Effector CD4-positive, alpha-beta T cell (primary cell): ENCODE results near the gene ERMN.
"Not testable (repeated sequence)": the region's sequence is repeated elsewhere in the genome, so short reads cannot be mapped to it uniquely, and the experiment has no call there.

ENCODE experiments used
- DNase-seq: peaks from one replicate; pipeline ENCODE4 v3.0.0-alpha.2; 2020
- total RNA-seq: gene quantifications from one replicate; lab custom pipeline; 2026; lab: John Stamatoyannopoulos, UW

The ERMN gene, protein sequence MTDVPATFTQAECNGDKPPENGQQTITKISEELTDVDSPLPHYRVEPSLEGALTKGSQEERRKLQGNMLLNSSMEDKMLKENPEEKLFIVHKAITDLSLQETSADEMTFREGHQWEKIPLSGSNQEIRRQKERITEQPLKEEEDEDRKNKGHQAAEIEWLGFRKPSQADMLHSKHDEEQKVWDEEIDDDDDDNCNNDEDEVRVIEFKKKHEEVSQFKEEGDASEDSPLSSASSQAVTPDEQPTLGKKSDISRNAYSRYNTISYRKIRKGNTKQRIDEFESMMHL
- total RNA-seq: 13.9 reads per million, percentile 39 among the genes with 10 or more reads in this experiment

DNA sequence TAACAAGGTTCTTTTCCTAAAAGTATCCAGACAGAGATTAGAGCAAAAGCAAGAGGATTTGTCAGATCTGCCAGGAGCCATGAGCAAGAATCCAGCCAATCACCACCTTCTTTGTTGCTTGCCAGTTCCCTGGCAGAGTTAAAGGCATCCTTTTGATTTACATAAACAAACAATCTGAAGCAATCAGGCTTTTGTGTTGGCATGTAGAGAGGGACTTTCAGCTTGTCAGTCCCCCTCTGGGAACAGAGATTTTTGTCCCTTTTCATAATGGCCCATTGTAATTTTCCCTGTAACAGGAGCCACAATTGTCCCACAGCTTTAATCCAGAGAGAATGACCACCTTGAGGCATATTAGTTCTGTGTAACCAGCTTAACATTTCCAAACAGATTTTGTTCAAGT, at the start of gene ERMN:
Gene ERMN, minus strand, starts transcription at position 39 of the 400 bp plus-strand sequence. CDS start 182 bp downstream, outside the sequence.
- DNase-seq: no peak

DNA sequence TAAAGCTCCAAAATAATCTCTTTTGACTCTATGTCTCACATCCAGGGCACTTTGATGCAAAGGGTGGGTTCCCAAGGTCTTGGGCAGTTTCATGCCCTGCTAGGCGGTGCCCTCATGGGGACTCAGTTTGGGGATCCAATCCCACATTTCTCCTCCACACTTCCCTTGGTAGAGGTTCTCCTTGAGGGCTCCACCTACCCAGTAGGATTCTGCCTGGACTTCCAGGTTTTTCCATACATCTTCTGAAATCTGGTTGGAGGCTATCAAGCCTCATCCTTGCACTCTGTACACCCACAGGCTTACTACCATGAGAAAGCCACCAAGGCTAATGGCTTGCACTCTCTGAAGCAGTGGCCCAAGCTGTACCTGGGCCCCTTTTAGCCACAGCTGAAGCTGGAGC, 49.8 kb upstream of the ERMN start:
- no peak for DNase-seq

DNA sequence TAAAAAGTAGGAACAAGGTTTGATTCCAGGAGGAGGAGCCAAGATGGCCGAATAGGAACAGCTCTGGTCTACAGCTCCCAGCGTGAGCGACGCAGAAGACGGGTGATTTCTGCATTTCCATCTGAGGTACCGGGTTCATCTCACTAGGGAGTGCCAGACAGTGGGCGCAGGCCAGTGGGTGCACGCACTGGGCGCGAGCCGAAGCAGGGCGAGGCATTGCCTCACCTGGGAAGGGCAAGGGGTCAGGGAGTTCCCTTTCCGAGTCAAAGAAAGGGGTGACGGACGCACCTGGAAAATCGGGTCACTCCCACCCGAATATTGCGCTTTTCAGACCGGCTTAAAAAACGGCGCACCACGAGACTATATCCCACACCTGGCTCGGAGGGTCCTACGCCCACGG, 42.9 kb upstream of the ERMN start:
- DNase-seq: not testable (repeated sequence)

DNA sequence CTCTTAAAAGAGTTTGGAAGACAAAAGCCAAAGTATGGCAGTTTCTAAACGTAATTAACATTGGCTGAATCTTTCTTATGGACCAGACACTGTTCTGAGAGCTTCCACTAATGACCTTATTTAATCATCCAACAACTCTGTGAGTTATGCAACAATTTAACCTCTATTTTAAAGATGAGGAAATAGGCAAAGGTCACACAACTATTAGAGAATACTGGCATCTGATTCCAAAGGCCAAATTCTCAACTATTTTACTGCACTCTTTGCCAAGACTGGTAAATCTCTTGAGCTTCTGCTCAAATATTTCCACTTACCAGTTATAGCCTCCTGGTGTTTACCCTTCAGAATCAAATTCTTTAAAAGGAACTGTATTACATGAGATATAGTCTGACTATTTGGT, 42.1 kb upstream of the ERMN start:
- no peak for DNase-seq

DNA sequence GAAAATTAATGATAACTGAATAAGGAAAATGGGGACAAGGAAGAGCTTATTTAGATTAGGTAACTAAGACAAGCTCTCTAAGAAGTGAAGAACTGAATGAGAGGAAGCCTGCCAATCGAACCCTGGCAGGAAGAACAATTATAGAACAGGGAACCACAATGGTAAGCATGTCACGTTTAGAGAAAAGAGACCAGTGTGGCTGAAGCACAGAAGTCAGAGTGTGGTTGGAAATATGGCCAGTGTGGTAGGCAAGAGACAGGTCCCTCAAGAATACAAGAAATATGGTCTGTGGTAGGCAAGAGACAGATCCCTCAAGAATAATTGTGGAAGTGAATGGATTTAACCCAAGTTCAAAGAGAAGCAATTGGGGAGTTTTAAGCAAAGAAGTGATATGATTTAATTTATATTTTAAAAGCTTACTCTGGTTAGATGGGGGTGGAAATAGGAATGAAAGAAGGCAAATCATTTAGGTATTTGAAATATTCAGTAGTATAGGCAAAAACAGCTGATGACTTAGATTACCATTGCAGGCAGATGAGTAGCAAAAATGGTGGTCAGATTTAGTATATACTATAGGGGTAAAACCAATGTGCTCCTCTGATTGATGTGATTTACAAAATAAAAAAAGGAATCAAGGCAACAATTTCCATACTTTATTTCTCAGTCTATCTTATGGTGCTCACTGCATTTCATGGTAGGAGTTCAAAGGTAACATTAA, 38.8 kb upstream of the ERMN start:
- no peak for DNase-seq

DNA sequence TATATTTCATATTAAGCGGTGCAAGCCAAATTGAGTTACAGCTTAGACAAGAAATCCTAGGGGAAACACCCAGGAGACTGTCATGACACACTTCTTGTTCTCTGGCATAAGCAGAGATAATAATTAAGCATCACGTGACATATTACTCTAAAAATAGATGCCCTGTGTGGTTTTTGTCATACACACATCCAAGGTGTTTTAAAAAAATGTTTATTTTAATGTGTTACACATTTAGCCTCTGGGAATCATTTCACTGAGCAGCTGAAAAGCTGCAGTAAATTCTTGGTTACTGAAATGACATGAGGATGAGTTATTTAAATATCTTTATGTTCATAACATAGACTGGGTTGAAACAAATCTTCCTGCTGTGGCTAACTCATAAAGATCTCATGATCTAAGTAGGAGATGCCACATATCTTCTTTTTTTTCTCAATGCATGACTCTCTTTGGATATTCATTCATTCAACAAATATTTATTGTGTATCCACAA, 38.0 kb upstream of the ERMN start:
- DNase-seq: no peak

DNA sequence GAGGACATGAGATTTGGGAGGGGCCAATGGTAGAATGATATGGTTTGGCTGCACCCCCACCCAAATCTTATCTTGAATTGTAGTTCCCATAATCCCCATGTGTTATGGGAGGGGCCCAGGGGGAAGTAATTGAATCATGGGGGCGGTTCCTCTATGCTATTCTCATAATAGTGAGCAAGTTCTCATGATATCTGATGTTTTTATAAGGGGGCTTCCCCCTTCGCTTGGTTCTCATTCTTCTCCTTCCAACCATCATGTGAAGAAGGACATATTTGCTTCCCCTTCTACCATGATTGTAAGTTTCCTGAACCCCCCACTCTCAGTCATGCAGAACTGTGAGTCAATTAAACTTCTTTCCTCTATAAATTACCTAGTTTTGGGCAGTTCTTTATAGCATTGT, 37.0 kb upstream of the ERMN start:
- DNase-seq: no peak

DNA sequence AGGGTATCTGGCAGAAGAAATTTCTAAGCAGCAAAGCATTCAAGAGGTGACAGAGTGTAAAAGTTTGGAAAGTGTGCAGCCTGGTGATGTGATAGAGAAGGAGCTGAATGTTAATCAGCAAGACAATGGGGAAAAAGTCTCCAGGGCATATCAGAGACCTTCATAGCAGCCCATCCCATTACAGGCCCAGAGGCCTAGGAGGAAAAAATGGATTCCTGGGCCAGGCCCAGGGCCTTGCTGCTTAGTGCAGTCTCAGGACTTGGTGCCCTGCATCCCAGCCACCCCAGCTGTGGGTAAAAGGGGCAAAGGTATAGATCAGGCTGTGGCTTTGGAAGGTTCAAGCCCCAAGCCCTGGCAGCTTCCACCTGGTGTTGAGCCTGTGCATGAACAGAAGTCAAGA, 35.9 kb upstream of the ERMN start:
- no peak for DNase-seq

DNA sequence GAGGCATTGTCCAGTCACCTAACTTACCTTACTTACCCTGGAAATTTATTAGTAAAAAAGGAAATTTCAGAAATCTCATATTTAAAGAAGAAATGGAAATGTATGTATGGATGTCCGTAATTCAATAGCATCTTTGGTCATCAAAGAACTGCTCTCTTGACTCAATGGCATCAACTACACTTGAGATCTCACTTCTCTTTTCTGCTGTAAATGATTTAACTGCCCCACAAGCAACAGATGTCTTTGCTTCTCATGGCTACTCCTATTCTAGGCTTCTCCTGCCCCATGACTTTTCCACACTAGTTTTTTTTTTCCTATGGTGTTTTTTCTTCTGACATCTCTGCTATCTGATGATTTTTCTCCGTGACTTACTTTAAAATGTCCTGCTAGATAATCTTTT, 34.0 kb upstream of the ERMN start:
- no peak for DNase-seq

DNA sequence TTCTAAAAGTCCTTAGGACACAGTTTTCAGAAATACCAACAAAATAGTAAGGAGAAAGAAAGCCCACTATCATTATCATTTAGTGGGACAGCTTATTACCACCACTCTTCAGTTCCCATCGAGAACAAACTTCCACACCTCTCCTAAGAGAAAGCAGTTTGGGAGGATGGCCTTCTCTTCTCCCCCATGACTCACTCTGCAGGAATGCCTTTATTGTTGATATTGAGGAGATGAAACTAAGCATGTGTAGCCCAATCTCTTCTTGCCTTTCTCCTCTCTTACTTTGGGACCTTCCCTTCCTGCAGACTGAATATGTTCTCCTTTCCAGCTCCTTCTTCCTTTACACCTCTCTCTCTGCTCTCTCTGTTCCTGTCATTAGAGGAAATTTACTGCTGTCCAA, 30.0 kb upstream of the ERMN start:
- DNase-seq: no peak

DNA sequence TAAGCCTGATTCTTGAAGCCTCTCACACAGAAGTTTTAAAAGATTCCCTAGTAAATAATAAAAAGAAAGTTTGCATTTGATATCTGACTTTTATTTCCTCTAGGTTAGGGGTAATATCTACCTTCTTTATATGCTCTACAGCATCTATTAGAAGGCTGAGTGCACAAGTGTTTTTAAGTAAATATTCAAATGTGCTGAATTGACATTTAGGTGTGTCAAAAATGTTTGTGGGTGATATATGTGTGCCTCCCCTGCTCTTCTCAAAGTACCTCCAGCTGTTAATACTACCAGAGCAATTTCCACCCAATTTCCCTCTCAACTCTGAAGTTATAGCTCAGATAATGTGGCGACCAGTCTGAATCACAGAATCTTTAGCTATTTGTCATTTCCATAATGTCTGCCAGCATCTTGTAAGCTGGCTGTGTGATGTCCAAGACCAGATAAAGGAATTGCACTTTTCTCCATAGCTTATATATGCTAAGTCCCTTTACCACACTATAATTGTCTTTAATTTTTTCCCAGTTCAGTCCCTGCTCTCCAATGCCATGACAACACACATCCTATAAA, 24.4 kb upstream of the ERMN start:
- DNase-seq: no peak

DNA sequence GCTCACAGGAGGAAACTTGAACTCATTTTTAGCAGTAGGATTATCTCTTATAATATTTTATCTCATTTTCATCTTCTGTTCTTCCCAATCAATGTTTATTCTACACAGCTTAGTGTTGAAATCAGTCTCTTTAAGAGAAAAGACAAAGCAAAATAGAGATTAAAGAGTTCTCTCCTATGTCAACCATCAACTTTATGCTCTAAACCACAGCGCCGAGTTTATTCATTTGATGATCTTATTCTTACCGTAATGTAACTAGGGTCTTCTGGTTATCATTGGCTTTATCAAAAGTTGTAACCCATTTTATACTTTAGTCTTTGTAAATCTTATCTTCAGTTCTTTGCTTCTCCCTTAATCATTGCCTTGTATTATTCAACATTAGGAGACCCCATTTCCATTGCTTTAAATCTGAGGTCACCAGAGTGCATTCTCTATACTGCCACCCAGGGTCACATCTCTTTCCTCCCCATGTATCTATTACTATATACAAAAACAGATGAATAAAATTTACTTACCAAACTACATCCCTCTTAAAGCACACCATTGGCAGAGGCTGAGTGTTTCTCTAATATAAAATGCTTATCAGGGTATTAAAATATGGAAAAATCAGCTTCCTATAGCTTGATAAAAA, 22.8 kb upstream of the ERMN start:
- no peak for DNase-seq

DNA sequence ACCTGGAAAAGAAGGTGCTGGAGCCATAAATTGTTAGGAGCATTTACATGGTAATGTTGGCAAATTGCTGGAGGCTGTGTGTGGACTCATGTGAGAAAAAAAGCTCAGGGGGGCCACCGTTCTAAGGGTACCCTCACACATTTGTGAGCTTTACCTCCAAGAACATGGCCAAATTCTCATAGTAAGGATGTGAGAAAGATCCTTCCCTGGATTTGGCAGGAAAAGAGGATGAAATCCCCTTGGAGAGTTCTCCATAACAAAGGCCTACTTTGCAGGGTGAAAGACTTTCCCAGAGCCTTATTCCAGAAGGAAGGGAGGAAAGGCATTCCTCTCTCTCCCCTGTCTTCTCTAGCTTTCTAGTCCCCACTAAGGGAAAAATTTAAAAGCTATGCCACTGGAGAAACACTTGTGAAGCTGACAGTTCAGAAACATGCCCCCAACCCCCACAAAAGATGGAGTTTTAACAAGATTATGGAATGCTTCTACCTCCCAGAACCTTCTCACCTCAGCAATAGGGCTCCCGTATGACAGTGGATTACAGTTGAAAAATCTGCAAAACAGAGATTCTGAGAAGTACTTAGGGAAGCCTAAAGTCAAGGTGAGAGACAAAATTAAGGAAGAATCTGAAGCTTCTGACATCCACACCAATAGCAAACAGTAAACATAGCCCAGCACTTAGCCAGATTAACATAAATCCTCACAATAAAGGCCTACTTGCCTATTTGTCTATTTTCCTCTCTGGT, 20.2 kb upstream of the ERMN start:
- DNase-seq: no peak

DNA sequence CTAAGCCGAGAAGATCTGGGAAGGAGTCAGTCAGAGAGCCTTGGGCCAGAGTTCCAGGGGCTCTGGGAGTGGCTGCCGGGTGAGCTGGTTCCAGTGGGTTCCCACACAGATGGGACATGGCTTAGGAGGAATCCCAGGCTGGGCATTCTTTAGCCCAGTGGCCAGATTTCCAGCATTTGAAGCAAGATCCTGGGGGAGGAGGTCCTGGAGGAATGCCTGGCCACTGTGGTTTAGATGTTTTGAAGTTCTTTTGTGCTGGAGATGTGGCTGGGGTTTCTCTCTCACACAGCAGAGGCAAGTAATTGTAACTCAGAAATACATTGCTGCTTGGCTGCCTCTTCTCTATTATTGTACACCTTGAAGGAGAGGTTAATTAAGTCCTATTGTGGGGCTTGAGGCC, 15.8 kb upstream of the ERMN start:
- not testable (repeated sequence) for DNase-seq

DNA sequence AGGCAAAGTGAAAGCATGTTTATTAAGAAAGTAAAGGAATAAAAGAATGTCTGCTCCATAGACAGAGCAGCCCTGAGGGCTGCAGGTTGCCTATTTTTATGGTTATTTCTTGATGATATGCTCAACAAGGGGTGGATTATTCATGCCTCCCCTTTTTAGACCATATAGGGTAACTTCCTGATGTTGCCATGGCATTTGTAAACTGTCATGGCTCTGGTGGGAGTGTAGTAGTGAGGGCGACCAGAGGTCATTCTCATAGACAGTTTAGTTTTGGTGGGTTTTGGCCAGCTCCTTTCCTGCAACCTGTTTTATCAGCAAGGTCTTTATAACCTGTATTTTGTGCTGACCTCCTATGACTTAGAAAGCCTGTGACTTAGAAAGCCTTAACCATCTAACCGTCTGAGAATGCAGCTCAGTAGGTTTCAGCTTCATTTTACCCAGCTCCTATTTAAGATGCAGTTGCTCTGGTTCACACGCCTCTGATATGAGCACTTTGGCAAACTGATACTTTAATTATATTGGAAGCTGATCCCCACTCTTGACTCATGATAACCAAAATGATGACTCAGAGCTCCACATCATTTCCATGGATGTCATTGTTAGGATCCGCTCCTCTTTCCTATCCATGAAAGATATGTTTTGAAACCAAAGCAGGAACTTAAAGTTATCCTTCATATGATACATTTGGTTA, 14.5 kb upstream of the ERMN start:
- DNase-seq: no peak

DNA sequence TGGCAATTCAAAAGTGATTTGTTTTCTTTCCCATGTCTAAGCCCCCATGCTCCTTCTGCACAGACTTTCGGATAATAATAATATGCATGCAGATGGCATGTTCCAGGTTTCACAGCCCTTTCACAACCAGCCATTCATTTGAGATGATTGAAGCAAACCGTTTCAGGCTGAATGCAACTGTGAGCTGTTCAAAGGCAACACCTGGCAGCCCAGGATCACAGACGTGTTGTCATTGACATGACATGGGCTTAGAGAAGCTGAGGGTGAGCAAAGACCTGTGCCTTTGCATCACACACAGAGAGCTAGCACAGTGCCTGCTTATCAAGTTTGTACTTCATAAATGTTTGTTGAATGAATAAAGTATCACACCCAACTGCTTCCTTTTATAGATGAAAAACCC, 12.4 kb upstream of the ERMN start:
- DNase-seq: no peak

DNA sequence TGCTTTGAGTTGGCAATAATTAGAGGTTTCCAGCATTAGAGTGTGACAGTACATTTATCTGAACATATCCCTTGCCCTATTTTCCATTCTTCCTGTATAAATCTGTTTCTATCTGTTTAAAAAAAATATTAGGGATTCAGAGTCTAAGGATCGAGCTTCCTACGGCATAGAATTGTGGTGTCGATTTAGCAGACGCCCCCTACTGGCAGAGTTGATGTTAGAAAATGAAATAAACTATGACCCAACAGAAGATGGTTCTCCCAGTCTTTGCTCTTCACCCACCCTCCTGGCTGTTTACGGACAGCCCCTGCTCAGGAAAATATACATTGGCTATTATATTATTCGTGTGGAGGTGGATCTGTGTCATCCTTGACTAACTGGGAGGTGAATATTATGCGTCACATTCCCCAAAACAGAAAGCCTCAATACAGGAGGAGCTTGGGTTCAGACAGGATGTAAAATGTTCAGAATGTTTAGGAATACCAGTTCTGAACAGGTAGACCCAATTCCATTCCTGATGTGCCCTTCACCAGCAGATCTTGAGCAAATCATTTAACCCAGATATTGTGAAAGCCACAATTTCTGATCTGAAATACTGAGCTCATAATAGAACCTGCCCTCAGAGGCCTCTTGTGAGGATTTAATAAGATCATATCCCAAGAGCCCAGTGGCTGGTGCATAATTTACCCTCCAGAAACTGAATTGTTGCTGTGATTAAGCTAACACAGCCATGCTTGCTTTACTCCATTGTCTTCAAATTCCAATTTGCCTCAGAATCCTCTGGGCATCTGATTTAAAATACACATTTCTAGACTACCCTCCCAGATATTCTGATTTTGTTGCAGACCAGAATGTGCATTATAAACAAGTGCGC, 10.8 kb upstream of the ERMN start:
- peak; percentile 37 for DNase-seq

DNA sequence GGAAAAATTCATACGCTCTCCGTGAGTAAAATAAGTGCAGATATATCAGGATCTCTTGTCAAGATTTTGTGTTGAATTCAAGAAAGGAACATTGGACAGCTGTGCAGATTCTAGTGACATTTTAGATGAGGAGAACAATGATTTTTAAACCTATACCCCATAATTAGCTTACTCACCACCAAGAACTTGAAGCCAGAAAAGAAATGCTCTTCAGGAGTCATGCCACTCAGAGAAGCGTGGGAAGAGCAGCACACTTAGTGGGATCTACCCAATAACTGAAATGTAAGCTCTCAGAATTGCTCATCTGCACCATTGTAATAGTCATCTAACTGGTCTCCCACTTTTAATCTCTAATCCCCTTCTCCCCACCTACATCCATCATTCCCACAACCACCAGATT, 9.2 kb upstream of the ERMN start:
- DNase-seq: no peak

DNA sequence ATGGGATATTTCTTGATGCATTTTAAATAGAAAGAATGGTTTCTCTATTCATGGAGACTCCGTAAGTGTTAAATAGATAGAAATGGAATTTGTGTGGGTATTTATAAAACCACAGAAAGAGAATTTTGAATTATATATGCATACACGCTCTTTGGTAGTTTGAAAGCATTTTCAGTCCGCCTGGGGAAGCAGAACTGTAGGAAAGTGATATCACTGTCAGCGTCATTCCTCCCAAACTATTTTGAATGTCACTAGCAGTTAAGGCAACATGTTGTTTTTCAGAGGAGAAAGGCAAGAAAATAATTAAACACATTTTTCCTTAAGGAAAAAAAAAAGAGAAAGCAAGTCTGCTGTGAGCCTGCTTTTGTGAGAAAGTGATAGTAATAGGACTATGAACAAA, 8.7 kb upstream of the ERMN start:
- DNase-seq: no peak

DNA sequence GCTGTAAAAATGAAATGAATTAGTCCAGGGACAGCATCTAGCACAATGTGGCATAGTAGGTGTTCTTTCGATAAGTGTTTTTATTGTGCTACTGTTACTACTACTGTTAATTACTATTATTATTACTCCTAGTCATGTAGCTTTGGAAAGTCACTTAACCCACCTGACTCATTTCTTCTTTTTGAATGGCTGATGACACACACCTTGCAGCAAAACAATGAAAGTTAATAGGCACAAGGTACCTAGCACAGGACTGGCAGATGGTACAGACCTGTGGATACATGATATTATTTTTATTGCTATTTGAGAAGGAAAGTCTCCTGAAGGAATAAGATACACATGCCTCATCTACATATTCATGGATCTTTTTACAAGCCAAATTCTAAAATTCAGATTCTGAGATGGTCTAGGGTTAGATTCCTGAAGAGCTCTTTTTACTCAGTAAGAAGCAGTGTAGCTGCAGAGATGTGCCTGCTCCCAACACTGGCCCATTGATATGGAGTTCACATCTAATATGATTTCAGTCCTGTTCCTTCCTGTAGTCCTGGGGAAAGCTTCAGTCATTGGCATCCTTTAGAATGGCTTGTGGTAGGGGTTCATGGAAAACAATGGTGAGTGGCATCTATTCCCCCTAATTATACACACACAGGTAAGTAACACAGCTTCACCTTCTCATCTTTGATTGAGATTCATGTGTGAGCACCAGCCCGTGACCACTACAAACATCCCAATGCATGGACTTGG, 7.9 kb upstream of the ERMN start:
- DNase-seq: no peak
